IMR-90 (cell line): ENCODE results near the gene CCR6. TPM values are rescaled to one million over a fixed set of nuclear protein-coding genes. Genes with fewer than 3 reads are reported as not detected.

Experiments
- ATAC-seq: fragments of 200-7000 bp; cut with Tn5 transposase; 2 replicates; pipeline ENCODE4 v1.9.1; 2020; ENCODE audit warnings: low read depth, mild to moderate bottlenecking, moderate library complexity
- BruUV-seq: library from RNA; stranded (reverse); fragments of 400-500 nt; replicated peaks from 2 replicates; lab custom pipeline; 2021; lab: Mats Ljungman, UMichigan
- CTCF ChIA-PET: fragments of 300-600 bp; formaldehyde crosslinking; extraction: SDS; loops from one replicate; lab custom pipeline; 2021; ENCODE audit warnings: antibody characterized with exemption; lab: Yijun Ruan, JAX
- POLR2A ChIA-PET: fragments of 300-600 bp; sonication (Branson Sonifier 250); formaldehyde crosslinking; loops from one replicate; lab custom pipeline; 2022; ENCODE audit warnings: antibody characterized with exemption; ENCODE audit not compliant: unreplicated experiment; lab: Charles Lee
- DNase-seq: peaks from one replicate; pipeline ENCODE4 v3.0.0; 2013
- H2AFZ ChIP-seq: replicated peaks from 2 replicates; pipeline ENCODE3; 2013; ENCODE audit warnings: low read length, mild to moderate bottlenecking; ENCODE audit not compliant: poor library complexity
- H2AK5ac ChIP-seq: 2 replicates; pipeline ENCODE4 v1.6.1; 2013; ENCODE audit warnings: low read depth, low read length, inconsistent platforms
- H2AK9ac ChIP-seq: replicated peaks from 2 replicates; pipeline ENCODE3; 2013; ENCODE audit warnings: mild to moderate bottlenecking, low read depth, low read length, moderate library complexity; ENCODE audit not compliant: poor library complexity
- H2BK120ac ChIP-seq: 2 replicates; pipeline ENCODE4 v1.6.1; 2013; ENCODE audit warnings: low read depth, low read length, inconsistent platforms
- H2BK15ac ChIP-seq: 3 replicates; pipeline ENCODE4 v1.6.1; 2013; ENCODE audit warnings: low read depth, low read length, inconsistent platforms
- H2BK20ac ChIP-seq: 2 replicates; pipeline ENCODE4 v1.6.1; 2013; ENCODE audit warnings: low read depth, mild to moderate bottlenecking, inconsistent platforms, low read length, moderate library complexity
- H2BK5ac ChIP-seq: 2 replicates; pipeline ENCODE4 v1.6.1; 2013; ENCODE audit warnings: mild to moderate bottlenecking, low read depth, low read length, inconsistent platforms; ENCODE audit not compliant: poor library complexity, severe bottlenecking
- H3K14ac ChIP-seq: replicated peaks from 2 replicates; pipeline ENCODE4 v1.6.1; 2013; ENCODE audit warnings: low read depth, low read length, inconsistent platforms
- H3K18ac ChIP-seq: 2 replicates; pipeline ENCODE4 v1.6.1; 2013; ENCODE audit warnings: low read depth, low read length, control low read depth
- H3K23ac ChIP-seq: 2 replicates; pipeline ENCODE4 v1.6.1; 2013; ENCODE audit warnings: low read depth, low read length, inconsistent platforms
- H3K27ac ChIP-seq: 2 replicates; pipeline ENCODE4 v1.5.1; 2013; ENCODE audit warnings: mild to moderate bottlenecking, control low read depth, low read length; ENCODE audit not compliant: insufficient read depth
- H3K27me3 ChIP-seq: 2 replicates; pipeline ENCODE4 v1.6.1; 2013; ENCODE audit warnings: low read length; ENCODE audit not compliant: control insufficient read depth, insufficient read depth
- H3K36me3 ChIP-seq: 2 replicates; pipeline ENCODE4 v1.6.1; 2013; ENCODE audit warnings: low read length, mixed read lengths; ENCODE audit not compliant: control insufficient read depth, insufficient read depth
- H3K4ac ChIP-seq: 2 replicates; pipeline ENCODE4 v1.6.1; 2013; ENCODE audit warnings: low read depth, low read length, inconsistent platforms
- H3K4me1 ChIP-seq: 2 replicates; pipeline ENCODE4 v1.6.1; 2013; ENCODE audit warnings: low read length, mixed read lengths; ENCODE audit not compliant: control insufficient read depth, insufficient read depth
- H3K4me2 ChIP-seq: 2 replicates; pipeline ENCODE4 v1.6.1; 2013; ENCODE audit warnings: low read depth, mild to moderate bottlenecking, control low read depth, low read length, moderate library complexity
- H3K4me3 ChIP-seq: 2 replicates; pipeline ENCODE4 v1.5.1; 2013; ENCODE audit warnings: low read depth, mild to moderate bottlenecking, control low read depth, low read length, moderate library complexity; ENCODE audit not compliant: insufficient read depth
- H3K56ac ChIP-seq: 2 replicates; pipeline ENCODE4 v1.6.1; 2013; ENCODE audit warnings: low read length, inconsistent platforms; ENCODE audit not compliant: insufficient read depth; ENCODE audit errors: extremely low read depth
- H3K79me1 ChIP-seq, 2 experiments: 2 replicates each; pipeline ENCODE4 v1.6.1; 2013; ENCODE audit warnings: low read length in 2 of 2, inconsistent platforms in 1 of 2, low read depth in 1 of 2
- H3K9ac ChIP-seq: 2 replicates; pipeline ENCODE4 v1.6.1; 2013; ENCODE audit warnings: low read depth, low read length, control low read depth
- H3K9me1 ChIP-seq: 2 replicates; pipeline ENCODE4 v1.6.1; 2013; ENCODE audit warnings: low read length, inconsistent platforms; ENCODE audit not compliant: insufficient read depth
- H3K9me3 ChIP-seq: 2 replicates; pipeline ENCODE4 v1.6.1; 2013; ENCODE audit warnings: low read length; ENCODE audit not compliant: control insufficient read depth, insufficient read depth
- H4K20me1 ChIP-seq: 2 replicates; pipeline ENCODE4 v1.6.1; 2013; ENCODE audit warnings: low read length, inconsistent platforms; ENCODE audit not compliant: insufficient read depth
- H4K5ac ChIP-seq: 2 replicates; pipeline ENCODE4 v1.6.1; 2013; ENCODE audit warnings: mild to moderate bottlenecking, low read depth, low read length, control low read depth
- H4K8ac ChIP-seq, 2 experiments: 2 replicates each; pipeline ENCODE4 v1.6.1; 2013; ENCODE audit warnings: low read depth in 2 of 2, low read length in 2 of 2, control low read depth in 1 of 2, inconsistent platforms in 1 of 2
- H4K91ac ChIP-seq: 2 replicates; pipeline ENCODE4 v1.6.1; 2013; ENCODE audit warnings: low read depth, low read length, inconsistent platforms; ENCODE audit not compliant: insufficient read depth
- BHLHE40 ChIP-seq: fragments of 150-350 bp; IDR thresholded peaks from 2 replicates; pipeline ENCODE4 v1.6.1; 2016; ENCODE audit warnings: mild to moderate bottlenecking, low read depth, low read length
- CEBPB ChIP-seq: IDR thresholded peaks from 2 replicates; pipeline ENCODE4 v1.6.1; 2012; ENCODE audit warnings: low read depth, low read length, improper control_type of control experiment
- CHD1 ChIP-seq: IDR thresholded peaks from 2 replicates; pipeline ENCODE4 v1.6.1; 2012; ENCODE audit warnings: low read depth, low read length, improper control_type of control experiment
- FOS ChIP-seq: fragments of 150-350 bp; IDR thresholded peaks from 2 replicates; pipeline ENCODE4 v1.6.1; 2016; ENCODE audit warnings: low read depth, low read length
- MAFK ChIP-seq: IDR thresholded peaks from 2 replicates; pipeline ENCODE4 v1.6.1; 2012; ENCODE audit warnings: low read depth, low read length, improper control_type of control experiment
- MAZ ChIP-seq: IDR thresholded peaks from 2 replicates; pipeline ENCODE4 v1.6.1; 2012; ENCODE audit warnings: low read depth, mild to moderate bottlenecking, low read length, improper control_type of control experiment, moderate library complexity, borderline replicate concordance
- MXI1 ChIP-seq: IDR thresholded peaks from 2 replicates; pipeline ENCODE4 v1.6.1; 2012; ENCODE audit warnings: low read depth, mild to moderate bottlenecking, low read length, moderate library complexity, borderline replicate concordance
- NFE2L2 ChIP-seq: fragments of 150-350 bp; IDR thresholded peaks from 2 replicates; pipeline ENCODE4 v1.6.1; 2016; ENCODE audit warnings: low read depth, mild to moderate bottlenecking, low read length
- POLR2A ChIP-seq: IDR thresholded peaks from 2 replicates; pipeline ENCODE4 v1.6.1; 2012; ENCODE audit warnings: mild to moderate bottlenecking, low read depth, low read length
- RAD21 ChIP-seq: IDR thresholded peaks from 2 replicates; pipeline ENCODE4 v1.6.1; 2012; ENCODE audit warnings: low read length, improper control_type of control experiment
- RCOR1 ChIP-seq: IDR thresholded peaks from 2 replicates; pipeline ENCODE4 v1.6.1; 2012; ENCODE audit warnings: mild to moderate bottlenecking, low read length, improper control_type of control experiment; ENCODE audit not compliant: insufficient replicate concordance
- RFX5 ChIP-seq: IDR thresholded peaks from 2 replicates; pipeline ENCODE4 v1.8.0; 2012; ENCODE audit warnings: low read depth, mild to moderate bottlenecking, low read length, moderate library complexity
- SMC3 ChIP-seq: fragments of 150-350 bp; IDR thresholded peaks from 2 replicates; pipeline ENCODE4 v1.6.1; 2016; ENCODE audit warnings: low read depth, mild to moderate bottlenecking, antibody characterized with exemption, low read length, moderate library complexity
- WGBS, 2 experiments: methylation state at CpG; one replicate each; pipeline versions ENCODE4 v1.1.5 to v1.1.7; 2013; ENCODE audit warnings: missing lambda C conversion rate in 2 of 2; ENCODE audit not compliant: insufficient read length in 1 of 2; ENCODE audit errors: extremely low coverage in 2 of 2; 5-methylcytosine and 5-hydroxymethylcytosine counted together
- dilution Hi-C: fragments of 300-500 bp; cut with HindIII; formaldehyde crosslinking; loops from one replicate; pipeline ENCODE4 v1.14.3; 2018; ENCODE audit warnings: low sequenced_read_pairs; ENCODE audit not compliant: unreplicated experiment
- in situ Hi-C: fragments of 300-500 bp; cut with MboI; formaldehyde crosslinking; loops from 3 replicates; pipeline ENCODE4 v1.14.3; 2019; ENCODE audit warnings: low sequenced_read_pairs, inconsistent platforms, mixed read lengths
- intact Hi-C: fragments of 100-400 bp; cut with micrococcal nuclease; formaldehyde crosslinking; loops from 2 replicates; pipeline ENCODE4 v1.10.0; 2022
- polyA plus RNA-seq, 3 experiments: library from polyadenylated mRNA; depleted of rRNA; stranded (reverse); fragments of >200 nt; gene quantifications; 2 replicates each; pipeline ENCODE4 v1.2.3, GENCODE V29; 2012; ENCODE audit warnings: low replicate concordance in 1 of 3
- total RNA-seq: library from RNA; depleted of rRNA; stranded (reverse); fragments of >200 nt; gene quantifications from 2 replicates; pipeline ENCODE4 v1.2.3, GENCODE V29; 2012
- TF ChIP-seq, protein P1 (sequence below): fragments of 150-350 bp; IDR thresholded peaks from 2 replicates; pipeline ENCODE4 v1.6.1; 2016; ENCODE audit warnings: low read depth, mild to moderate bottlenecking, low read length, moderate library complexity, borderline replicate concordance
- TF ChIP-seq, protein P2 (sequence below): conservative IDR thresholded peaks from 2 replicates; pipeline ENCODE4 v1.5.1; 2012; ENCODE audit warnings: mild to moderate bottlenecking, low read depth, low read length, improper control_type of control experiment
- TF ChIP-seq, protein P3 (sequence below): fragments of 150-350 bp; IDR thresholded peaks from 2 replicates; pipeline ENCODE4 v1.6.1; 2017; ENCODE audit warnings: mild to moderate bottlenecking, antibody characterized with exemption, low read length, low read depth

CCR6 gene
- total and polyA plus RNA-seq, 2 of the 4 experiments (the other 2 are of a cell fraction), result not detected

DNA sequence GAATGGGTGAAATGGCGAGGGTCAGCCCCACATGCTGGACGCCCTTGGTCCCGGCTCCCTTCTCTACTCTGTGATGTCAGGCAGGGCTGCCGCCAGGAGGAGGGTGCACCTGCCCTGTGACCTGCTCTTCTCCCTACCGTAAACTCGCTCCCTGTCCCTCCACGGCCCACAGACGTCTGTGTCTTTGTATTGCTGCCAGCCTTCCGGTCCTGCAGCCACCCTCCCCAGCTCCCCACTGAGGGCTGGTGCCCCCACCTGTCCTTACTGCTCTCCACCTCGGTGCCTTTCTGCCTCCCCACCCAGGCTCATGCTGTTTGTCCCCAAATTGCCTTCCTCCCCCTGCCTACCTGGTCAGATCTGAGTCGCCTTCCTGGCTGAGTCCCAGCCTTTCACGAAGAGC lies 4.1 kb upstream of the CCR6 start:
- BruUV-seq, result no TSS peak
- no peak for ATAC-seq
- no peak overlapping the region for H3K23ac ChIP-seq

More for the DNA sequence above, 4.1 kb upstream of the CCR6 start:
- Histone ChIP-seq H3K27me3 (no peaks in the 10 kb centered on the region), H3K4ac (no peak overlapping the region), H3K9ac (no peak overlapping the region), H3K4me2 (no peak overlapping the region), H3K18ac (no peak overlapping the region), H2AK9ac (no peak overlapping the region), H3K9me1 (no peaks in the 10 kb centered on the region), H3K4me3 (no peak overlapping the region), H3K27ac (no peak overlapping the region), H2AK5ac (no peak overlapping the region), H3K56ac (no peak overlapping the region), H2BK20ac (no peak overlapping the region), H4K20me1 (no peaks in the 10 kb centered on the region), H3K9me3 (peaks cover 28% of the 10 kb centered on the region), H4K8ac (no peak overlapping the region), H4K91ac (no peak overlapping the region), H3K14ac (no peak overlapping the region), H2AFZ (no peak overlapping the region), H3K4me1 (no peaks in the 10 kb centered on the region), H2BK5ac (no peak overlapping the region), H4K5ac (no peak overlapping the region), H2BK15ac (no peak overlapping the region), H3K36me3 (no peaks in the 10 kb centered on the region), H2BK120ac (no peak overlapping the region), H3K79me1 (no peaks in the 10 kb centered on the region)
- DNase-seq, result no peak
- dilution Hi-C loops (no loop called here), in situ Hi-C loops (no loop called here), intact Hi-C loops (no loop called here)
- CTCF ChIA-PET, result no interaction called here
- 72% methylated on average over 2 of the region's 12 CpGs; no CpG with 5 or more reads in 1 of the 2 experiments for WGBS, 2 experiments
- TF ChIP-seq MXI1 (no peak), MAZ (no peak), CEBPB (no peak), SMC3 (no peak), MAFK (no peak), POLR2A (no peak), BHLHE40 (no peak), RCOR1 (no peak), FOS (no peak), RFX5 (no peak), RAD21 (no peak), CHD1 (no peak), NFE2L2 (no peak)
- TF ChIP-seq, protein P1, sequence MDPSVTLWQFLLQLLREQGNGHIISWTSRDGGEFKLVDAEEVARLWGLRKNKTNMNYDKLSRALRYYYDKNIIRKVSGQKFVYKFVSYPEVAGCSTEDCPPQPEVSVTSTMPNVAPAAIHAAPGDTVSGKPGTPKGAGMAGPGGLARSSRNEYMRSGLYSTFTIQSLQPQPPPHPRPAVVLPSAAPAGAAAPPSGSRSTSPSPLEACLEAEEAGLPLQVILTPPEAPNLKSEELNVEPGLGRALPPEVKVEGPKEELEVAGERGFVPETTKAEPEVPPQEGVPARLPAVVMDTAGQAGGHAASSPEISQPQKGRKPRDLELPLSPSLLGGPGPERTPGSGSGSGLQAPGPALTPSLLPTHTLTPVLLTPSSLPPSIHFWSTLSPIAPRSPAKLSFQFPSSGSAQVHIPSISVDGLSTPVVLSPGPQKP, result no peak
- TF ChIP-seq, protein P2, sequence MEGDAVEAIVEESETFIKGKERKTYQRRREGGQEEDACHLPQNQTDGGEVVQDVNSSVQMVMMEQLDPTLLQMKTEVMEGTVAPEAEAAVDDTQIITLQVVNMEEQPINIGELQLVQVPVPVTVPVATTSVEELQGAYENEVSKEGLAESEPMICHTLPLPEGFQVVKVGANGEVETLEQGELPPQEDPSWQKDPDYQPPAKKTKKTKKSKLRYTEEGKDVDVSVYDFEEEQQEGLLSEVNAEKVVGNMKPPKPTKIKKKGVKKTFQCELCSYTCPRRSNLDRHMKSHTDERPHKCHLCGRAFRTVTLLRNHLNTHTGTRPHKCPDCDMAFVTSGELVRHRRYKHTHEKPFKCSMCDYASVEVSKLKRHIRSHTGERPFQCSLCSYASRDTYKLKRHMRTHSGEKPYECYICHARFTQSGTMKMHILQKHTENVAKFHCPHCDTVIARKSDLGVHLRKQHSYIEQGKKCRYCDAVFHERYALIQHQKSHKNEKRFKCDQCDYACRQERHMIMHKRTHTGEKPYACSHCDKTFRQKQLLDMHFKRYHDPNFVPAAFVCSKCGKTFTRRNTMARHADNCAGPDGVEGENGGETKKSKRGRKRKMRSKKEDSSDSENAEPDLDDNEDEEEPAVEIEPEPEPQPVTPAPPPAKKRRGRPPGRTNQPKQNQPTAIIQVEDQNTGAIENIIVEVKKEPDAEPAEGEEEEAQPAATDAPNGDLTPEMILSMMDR, result no peak
- TF ChIP-seq, protein P3, sequence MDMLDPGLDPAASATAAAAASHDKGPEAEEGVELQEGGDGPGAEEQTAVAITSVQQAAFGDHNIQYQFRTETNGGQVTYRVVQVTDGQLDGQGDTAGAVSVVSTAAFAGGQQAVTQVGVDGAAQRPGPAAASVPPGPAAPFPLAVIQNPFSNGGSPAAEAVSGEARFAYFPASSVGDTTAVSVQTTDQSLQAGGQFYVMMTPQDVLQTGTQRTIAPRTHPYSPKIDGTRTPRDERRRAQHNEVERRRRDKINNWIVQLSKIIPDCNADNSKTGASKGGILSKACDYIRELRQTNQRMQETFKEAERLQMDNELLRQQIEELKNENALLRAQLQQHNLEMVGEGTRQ, result no peak
- POLR2A ChIA-PET, result no interaction called here
